T47D (cell line): Measurements from ENCODE around the gene GPATCH2L.

Source experiments
- DNase-seq, 2 experiments: peaks; one replicate each; pipeline versions ENCODE4 v3.0.0 to v3.0.0-alpha.2; 2011 to 2012; ENCODE audit warnings: low read depth in 1 of 2, low spot score in 1 of 2
- JUND ChIP-seq: IDR thresholded peaks from 2 replicates; pipeline ENCODE4 v1.6.1; 2012; ENCODE audit warnings: low read depth
- in situ Hi-C: cut with HindIII; loops from 2 replicates; pipeline ENCODE4 v1.10.0; 2016; ENCODE audit warnings: low sequenced_read_pairs, low pct_unique_long_range_greater_than_20kb

The GPATCH2L gene

GRCh38 chr14:76257111-76257803 lies 105.5 kb downstream of the GPATCH2L start:
- DNase-seq = no peak
- in situ Hi-C loops = no loop called here
- no peak for TF ChIP-seq JUND

GRCh38 chr14:76257842-76258397 lies 106.2 kb downstream of the GPATCH2L start:
- no peak for TF ChIP-seq JUND
- no peak for DNase-seq
- in situ Hi-C loops = no loop called here

GRCh38 chr14:76259029-76259735 lies 107.5 kb downstream of the GPATCH2L start:
- no peak for DNase-seq
- TF ChIP-seq JUND = no peak
- in situ Hi-C loops = no loop called here

GRCh38 chr14:76260749-76261148 lies 109.0 kb downstream of the GPATCH2L start:
- no peak for TF ChIP-seq JUND
- in situ Hi-C loops = no loop called here
- no peak for DNase-seq

GRCh38 chr14:76261371-76261811 lies 109.7 kb downstream of the GPATCH2L start:
- TF ChIP-seq JUND = no peak
- in situ Hi-C loops = no loop called here
- no peak for DNase-seq

- in situ Hi-C loops = no loop called here
- TF ChIP-seq JUND = no peak
Measured at GRCh38 chr14:76262641-76263040, 110.9 kb downstream of the GPATCH2L start.

More at GRCh38 chr14:76262641-76263040, 110.9 kb downstream of the GPATCH2L start:
- no peak for DNase-seq
